Trophoblast cell (in vitro differentiated cells and primary cell): ENCODE data around the gene SRCIN1.
"Not testable (repeated sequence)": the region's sequence is repeated elsewhere in the genome, so short reads cannot be mapped to it uniquely, and the experiment has no call there.

Experiments used
- DNase-seq, 2 donors: peaks; one replicate each; pipeline ENCODE4 v3.0.0-alpha.2; 2016
- H2AFZ ChIP-seq: 2 replicates; pipeline ENCODE4 v1.6.1; 2013; ENCODE audit warnings: low read length, moderate library complexity, mild to moderate bottlenecking; ENCODE audit not compliant: insufficient read depth, poor library complexity
- H2AK5ac ChIP-seq: 2 replicates; pipeline ENCODE4 v1.6.1; 2013; ENCODE audit warnings: mild to moderate bottlenecking, low read length
- H2BK120ac ChIP-seq: 2 replicates; pipeline ENCODE4 v1.6.1; 2013; ENCODE audit warnings: low read length, mild to moderate bottlenecking, moderate library complexity; ENCODE audit not compliant: insufficient read depth, poor library complexity
- H2BK12ac ChIP-seq: 2 replicates; pipeline ENCODE4 v1.6.1; 2013; ENCODE audit warnings: mild to moderate bottlenecking, low read length, moderate library complexity
- H2BK5ac ChIP-seq: 2 replicates; pipeline ENCODE4 v1.6.1; 2013; ENCODE audit warnings: low read length, low read depth, moderate library complexity, mild to moderate bottlenecking; ENCODE audit not compliant: poor library complexity
- H3K14ac ChIP-seq: 2 replicates; pipeline ENCODE4 v1.6.1; 2013; ENCODE audit warnings: mild to moderate bottlenecking, low read length
- H3K18ac ChIP-seq: 2 replicates; pipeline ENCODE4 v1.6.1; 2013; ENCODE audit warnings: mild to moderate bottlenecking, low read length
- H3K23ac ChIP-seq: 2 replicates; pipeline ENCODE4 v1.6.1; 2013; ENCODE audit warnings: low read length
- H3K27ac ChIP-seq: 2 replicates; pipeline ENCODE4 v1.5.1; 2013; ENCODE audit warnings: low read depth, mild to moderate bottlenecking, inconsistent platforms, low read length, moderate library complexity
- H3K27me3 ChIP-seq: 2 replicates; pipeline ENCODE4 v1.6.1; 2013; ENCODE audit warnings: inconsistent platforms, mild to moderate bottlenecking, low read length, moderate library complexity; ENCODE audit not compliant: insufficient read depth
- H3K36me3 ChIP-seq, 2 experiments: 1 replicate in 1 of 2; 2 replicates in 1 of 2; pipeline ENCODE4 v1.6.1; 2013; ENCODE audit warnings: low read length in 2 of 2, mild to moderate bottlenecking in 2 of 2, moderate library complexity in 1 of 2; ENCODE audit not compliant: insufficient read depth in 2 of 2, control insufficient read depth in 1 of 2
- H3K4ac ChIP-seq: 2 replicates; pipeline ENCODE4 v1.6.1; 2013; ENCODE audit warnings: low read depth, mild to moderate bottlenecking, low read length, moderate library complexity
- H3K4me1 ChIP-seq, 2 experiments: 1 replicate in 1 of 2; 2 replicates in 1 of 2; pipeline ENCODE4 v1.6.1; 2013; ENCODE audit warnings: low read length in 2 of 2, mild to moderate bottlenecking in 2 of 2, moderate library complexity in 1 of 2; ENCODE audit not compliant: insufficient read depth in 2 of 2, control insufficient read depth in 1 of 2
- H3K4me2 ChIP-seq: 2 replicates; pipeline ENCODE4 v1.6.1; 2013; ENCODE audit warnings: inconsistent platforms, mild to moderate bottlenecking, low read length, moderate library complexity
- H3K4me3 ChIP-seq: 2 replicates; pipeline ENCODE4 v1.5.1; 2013; ENCODE audit warnings: mild to moderate bottlenecking, low read depth, low read length, inconsistent platforms
- H3K79me1 ChIP-seq: one replicate; pipeline ENCODE4 v1.6.1; 2013; ENCODE audit warnings: low read length
- H3K79me2 ChIP-seq: 2 replicates; pipeline ENCODE4 v1.6.1; 2013; ENCODE audit warnings: low read length, mild to moderate bottlenecking; ENCODE audit not compliant: control insufficient read depth, insufficient read depth, poor library complexity
- H3K9ac ChIP-seq: 2 replicates; pipeline ENCODE4 v1.6.1; 2013; ENCODE audit warnings: mild to moderate bottlenecking, low read length
- H3K9me3 ChIP-seq: 2 replicates; pipeline ENCODE4 v1.6.1; 2013; ENCODE audit warnings: low read depth, mild to moderate bottlenecking, control low read depth, inconsistent platforms, low read length; ENCODE audit not compliant: insufficient read depth
- H4K12ac ChIP-seq: 2 replicates; pipeline ENCODE4 v1.6.1; 2013; ENCODE audit warnings: low read depth, mild to moderate bottlenecking, low read length, moderate library complexity
- H4K8ac ChIP-seq: 2 replicates; pipeline ENCODE4 v1.6.1; 2013; ENCODE audit warnings: low read depth, mild to moderate bottlenecking, low read length, moderate library complexity
- H4K91ac ChIP-seq: one replicate; pipeline ENCODE4 v1.6.1; 2013; ENCODE audit warnings: low read depth, mild to moderate bottlenecking, low read length, moderate library complexity
- WGBS: extraction: QIAGEN DNeasy Blood & Tissue Kit; methylation state at CpG from one replicate; pipeline ENCODE4 v1.1.7; 2013; ENCODE audit warnings: missing lambda C conversion rate; ENCODE audit not compliant: insufficient read length, insufficient coverage; ENCODE audit errors: extremely low coverage; 5-methylcytosine and 5-hydroxymethylcytosine counted together

The SRCIN1 gene

DNA sequence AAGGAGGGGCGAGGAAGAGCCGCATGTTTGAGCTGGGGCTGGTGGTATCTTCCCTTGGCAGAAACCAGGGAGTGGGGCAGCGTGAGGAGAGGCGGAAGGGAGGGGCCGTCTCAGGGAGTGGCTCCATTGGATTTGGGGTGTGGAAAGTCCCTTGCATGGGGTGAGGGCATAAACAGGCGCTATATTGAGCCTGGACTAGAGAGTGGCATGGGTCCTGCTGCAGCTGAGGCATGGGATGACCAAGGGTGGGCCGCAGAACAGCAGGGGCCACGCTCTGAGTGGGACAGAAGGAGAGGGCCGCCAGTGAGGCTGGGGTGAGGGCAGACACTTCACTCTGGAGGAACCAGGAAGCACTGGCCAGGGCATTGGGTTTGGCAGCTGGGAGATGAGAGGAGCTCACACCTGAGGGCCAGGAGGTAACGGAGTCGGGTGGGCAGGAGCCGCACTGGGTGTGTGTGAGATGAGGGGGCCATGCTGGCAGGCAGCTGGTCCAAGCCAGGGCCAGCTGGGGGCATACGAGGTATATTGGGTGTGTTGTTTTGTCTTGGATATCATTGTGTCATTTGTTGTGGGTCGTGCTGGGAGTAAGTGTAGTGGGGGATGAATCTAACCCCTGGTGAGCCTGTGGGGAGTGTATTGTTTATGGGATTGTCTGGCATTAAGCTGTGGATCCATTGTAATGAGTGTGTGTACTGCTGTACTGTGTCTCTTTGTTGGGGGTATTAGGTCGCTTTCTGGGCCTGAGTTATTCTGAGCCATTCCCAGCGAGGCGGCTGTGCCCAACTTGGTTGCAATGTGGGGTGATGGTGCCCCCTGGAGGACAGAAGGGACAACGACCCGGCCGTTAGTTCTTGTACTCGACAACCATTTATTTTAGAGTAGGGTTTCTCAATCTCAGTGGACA is 121.3 kb downstream of the SRCIN1 start:
- not testable (repeated sequence) for H2BK5ac ChIP-seq, H3K27ac ChIP-seq, H3K9me3 ChIP-seq, H3K23ac ChIP-seq, H4K12ac ChIP-seq, H2BK12ac ChIP-seq, H3K18ac ChIP-seq, H2AFZ ChIP-seq, H3K9ac ChIP-seq, H3K4me1 ChIP-seq, H3K4me2 ChIP-seq, H3K4me3 ChIP-seq, H2AK5ac ChIP-seq, H3K14ac ChIP-seq, H3K27me3 ChIP-seq, H4K8ac ChIP-seq, H2BK120ac ChIP-seq, H3K4ac ChIP-seq, H4K91ac ChIP-seq, H3K79me1 ChIP-seq, H3K79me2 ChIP-seq
- H3K36me3 ChIP-seq: peaks cover 16 to 18% of the 10 kb centered on the region in 2 experiments
- WGBS: no CpG with 5 or more reads among the region's 21 CpGs
- DNase-seq: peak; percentile 48 to 80

DNA sequence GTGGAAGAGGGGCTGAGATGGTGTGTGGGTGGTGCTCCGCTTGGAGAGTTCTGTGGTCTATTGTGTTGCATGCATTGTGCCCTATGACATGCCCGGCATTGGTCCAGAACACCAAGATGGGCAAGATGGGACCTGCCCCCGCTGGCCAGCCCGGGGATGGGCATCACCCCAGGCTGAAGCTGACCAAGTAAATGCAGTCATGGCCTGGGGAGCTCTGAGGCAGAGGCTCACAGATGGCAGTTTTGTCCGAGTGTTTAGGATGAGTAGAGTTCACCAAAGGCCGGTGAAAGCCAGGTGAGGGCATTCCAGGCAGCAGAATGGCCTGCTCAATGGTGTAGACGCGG is 123.1 kb downstream of the SRCIN1 start:
- H3K4me2 ChIP-seq, H3K18ac ChIP-seq, DNase-seq, H4K91ac ChIP-seq, H3K4me3 ChIP-seq, H3K27ac ChIP-seq, H3K14ac ChIP-seq, H3K9me3 ChIP-seq, H2BK5ac ChIP-seq, H2BK120ac ChIP-seq, H3K4me1 ChIP-seq, H4K12ac ChIP-seq, H3K9ac ChIP-seq, H3K23ac ChIP-seq, H2BK12ac ChIP-seq, H3K27me3 ChIP-seq, H3K4ac ChIP-seq, H2AFZ ChIP-seq, H4K8ac ChIP-seq, H2AK5ac ChIP-seq, H3K79me1 ChIP-seq, H3K79me2 ChIP-seq: not testable (repeated sequence)
- WGBS: no CpG with 5 or more reads among the region's 8 CpGs
- H3K36me3 ChIP-seq: peaks cover 28% of the 10 kb centered on the region in 2 experiments

DNA sequence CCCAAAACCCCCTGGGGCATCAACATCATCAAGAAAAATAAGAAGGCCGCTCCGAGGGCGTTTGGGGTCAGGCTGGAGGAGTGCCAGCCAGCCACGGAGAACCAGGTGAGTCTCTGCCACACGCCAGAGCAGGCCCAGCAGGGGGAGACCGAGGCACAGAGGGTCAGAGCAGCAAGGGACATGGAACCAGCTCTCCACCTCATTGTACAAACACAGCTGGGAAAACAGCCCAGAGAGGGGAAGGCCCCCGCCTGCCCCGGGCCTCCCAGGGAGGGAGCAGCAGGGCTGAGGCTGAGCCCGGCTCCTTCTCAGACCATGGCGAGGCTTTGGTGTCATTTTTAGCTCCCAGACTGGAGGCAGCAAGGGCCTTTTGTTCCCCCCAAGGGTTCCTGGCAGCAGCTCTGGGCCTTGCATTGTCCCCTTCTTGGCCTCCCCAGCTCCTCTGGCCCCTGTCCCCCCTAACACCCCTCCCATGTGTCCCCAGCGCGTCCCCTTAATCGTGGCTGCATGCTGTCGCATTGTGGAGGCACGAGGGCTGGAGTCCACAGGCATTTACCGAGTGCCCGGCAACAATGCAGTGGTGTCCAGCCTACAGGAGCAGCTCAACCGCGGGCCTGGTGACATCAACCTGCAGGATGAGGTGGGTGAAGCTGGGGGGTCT is 123.6 kb downstream of the SRCIN1 start:
- DNase-seq, H2BK5ac ChIP-seq, H4K91ac ChIP-seq, H3K18ac ChIP-seq, H3K27ac ChIP-seq, H3K23ac ChIP-seq, H3K4ac ChIP-seq, H3K9me3 ChIP-seq, H2AFZ ChIP-seq, H4K8ac ChIP-seq, H3K27me3 ChIP-seq, H3K4me2 ChIP-seq, H4K12ac ChIP-seq, H2BK12ac ChIP-seq, H2AK5ac ChIP-seq, H3K4me3 ChIP-seq, H3K9ac ChIP-seq, H3K79me2 ChIP-seq, H3K4me1 ChIP-seq, H2BK120ac ChIP-seq, H3K14ac ChIP-seq, H3K79me1 ChIP-seq: not testable (repeated sequence)
- peaks cover 28% of the 10 kb centered on the region in 2 experiments for H3K36me3 ChIP-seq
- WGBS: no CpG with 5 or more reads among the region's 19 CpGs
